Measurements from ENCODE around the gene CFAP69. TPM values are rescaled to one million over a fixed set of nuclear protein-coding genes. Genes with fewer than 3 reads are reported as not detected.
A peak's percentile ranks its signal among the peaks of the same experiment; 100 is the strongest.

Gene CFAP69
- total and polyA plus RNA-seq, 2 donors (not counting 1 experiment from before 2014, with no cell fraction given), result 0.10 to 0.15 TPM

DNA sequence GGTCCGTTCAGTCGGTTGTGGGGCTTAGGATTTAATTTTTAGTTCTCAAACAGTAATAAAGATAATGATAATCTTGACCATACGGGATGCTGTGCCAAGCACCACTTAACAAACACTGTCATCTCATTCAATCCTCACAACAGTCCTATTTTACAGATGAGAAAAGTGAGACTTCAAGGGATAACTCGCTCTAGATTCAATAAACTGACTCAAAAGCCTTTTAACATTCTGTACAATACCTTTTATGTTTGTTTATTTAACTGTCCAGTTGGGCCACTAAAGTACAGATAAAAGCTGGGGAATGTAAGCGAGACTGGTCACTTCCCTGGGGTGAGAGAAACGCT lies 437 bp upstream of the CFAP69 start:
- intact Hi-C loops (cut with micrococcal nuclease), result loop anchor here (10.0 kb wide), 1 partner anchor 350 kb away; the partner anchor contains the start of gene CDK14
- DNase-seq, result no peak
- H3K9me3 ChIP-seq (ENCODE audit: control extremely low read depth in 1 of 3, control insufficient read depth in 2 of 3, insufficient read depth in 1 of 3, low read length in 2 of 3), result no peaks in the 10 kb centered on the region
- peaks cover 16 to 20% of the 10 kb centered on the region in 2 donors for H3K4me1 ChIP-seq (ENCODE audit: control insufficient read depth in 2 of 2, insufficient read depth in 2 of 2, low read length in 2 of 2)
- peak overlapping the region; percentile 88 for H2AFZ ChIP-seq (ENCODE audit: insufficient read depth, low read depth, low read length, poor library complexity, severe bottlenecking)
- H3K36me3 ChIP-seq (replicated peaks in 1 of 2; ENCODE audit: control extremely low read depth in 1 of 2, control insufficient read depth in 1 of 2, extremely low read depth in 1 of 2, insufficient read depth in 2 of 2, low read length in 1 of 2), result no peaks in the 10 kb centered on the region
- WGBS (ENCODE audit: insufficient coverage), result 0% methylated on average over 1 of the region's 6 CpGs
- Mint-ChIP-seq H3K4me1 (peaks cover 28% of the 10 kb centered on the region), H3K9me3 (ENCODE audit: insufficient read depth) (no peaks in the 10 kb centered on the region), H3K27ac (peak overlapping the region; percentile 2), H3K4me3 (peak overlapping the region; percentile 91), H3K27me3 (peaks cover 41% of the 10 kb centered on the region)
- no peak for ATAC-seq (ENCODE audit: low read depth)
- ChIA-PET CTCF (no interaction called here), POLR2A (no interaction called here)
- no peaks in the 10 kb centered on the region for H4K20me1 ChIP-seq (ENCODE audit: control insufficient read depth, insufficient read depth, low read length, poor library complexity, severe bottlenecking)
- H3K4me3 ChIP-seq (ENCODE audit: control extremely low read depth in 1 of 5, extremely low read depth in 1 of 5, insufficient read depth in 1 of 5, low read depth in 2 of 5, low read length in 4 of 5), result peak overlapping the region; percentile 30 to 86 (median 69)
- peak overlapping the region; percentile 96 for H3K4me2 ChIP-seq (replicated peaks; ENCODE audit: low read depth, low read length, poor library complexity, severe bottlenecking)
- TF ChIP-seq, protein P1, sequence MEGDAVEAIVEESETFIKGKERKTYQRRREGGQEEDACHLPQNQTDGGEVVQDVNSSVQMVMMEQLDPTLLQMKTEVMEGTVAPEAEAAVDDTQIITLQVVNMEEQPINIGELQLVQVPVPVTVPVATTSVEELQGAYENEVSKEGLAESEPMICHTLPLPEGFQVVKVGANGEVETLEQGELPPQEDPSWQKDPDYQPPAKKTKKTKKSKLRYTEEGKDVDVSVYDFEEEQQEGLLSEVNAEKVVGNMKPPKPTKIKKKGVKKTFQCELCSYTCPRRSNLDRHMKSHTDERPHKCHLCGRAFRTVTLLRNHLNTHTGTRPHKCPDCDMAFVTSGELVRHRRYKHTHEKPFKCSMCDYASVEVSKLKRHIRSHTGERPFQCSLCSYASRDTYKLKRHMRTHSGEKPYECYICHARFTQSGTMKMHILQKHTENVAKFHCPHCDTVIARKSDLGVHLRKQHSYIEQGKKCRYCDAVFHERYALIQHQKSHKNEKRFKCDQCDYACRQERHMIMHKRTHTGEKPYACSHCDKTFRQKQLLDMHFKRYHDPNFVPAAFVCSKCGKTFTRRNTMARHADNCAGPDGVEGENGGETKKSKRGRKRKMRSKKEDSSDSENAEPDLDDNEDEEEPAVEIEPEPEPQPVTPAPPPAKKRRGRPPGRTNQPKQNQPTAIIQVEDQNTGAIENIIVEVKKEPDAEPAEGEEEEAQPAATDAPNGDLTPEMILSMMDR (IDR thresholded peaks at IDR 0.05), result no peak
- TF ChIP-seq EZH2 (IDR thresholded peaks at IDR 0.05; ENCODE audit: borderline replicate concordance, insufficient read depth, low read depth, low read length, poor library complexity, severe bottlenecking), result no peak
- no peaks in the 10 kb centered on the region for H3K79me2 ChIP-seq (ENCODE audit: control insufficient read depth, insufficient read depth, low read length)
- peak overlapping the region; percentile 93 for H3K9ac ChIP-seq (ENCODE audit: low read length)
- no peak overlapping the region for H3K27ac ChIP-seq (ENCODE audit: low read length in 2 of 2)
- H3K27me3 ChIP-seq (replicated peaks in 1 of 4; ENCODE audit: control extremely low read depth in 1 of 4, control insufficient read depth in 3 of 4, insufficient read depth in 4 of 4, low read length in 3 of 4), result peaks cover 0 to 31% (median 26%) of the 10 kb centered on the region in 4 experiments

DNA sequence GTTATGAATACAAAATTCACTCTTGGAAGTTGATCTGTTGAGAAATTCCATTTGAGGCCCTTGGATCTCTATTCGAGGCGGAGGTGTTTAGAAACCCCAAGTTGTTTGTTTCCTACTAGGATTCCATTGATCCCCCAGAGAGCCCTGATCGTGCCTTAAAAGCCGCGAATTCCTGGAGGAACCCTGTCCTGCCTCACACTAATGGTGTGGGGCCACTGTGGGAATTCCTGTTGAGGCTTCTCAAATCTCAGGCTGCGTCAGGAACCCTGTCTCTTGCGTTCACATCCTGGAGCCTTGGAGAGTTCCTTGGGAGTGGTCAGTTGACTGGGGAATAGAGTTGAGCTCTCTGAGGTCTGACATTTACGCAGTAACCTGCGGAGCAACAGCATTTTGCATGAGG lies 1.2 kb downstream of the CFAP69 start:
- H3K27ac Mint-ChIP-seq, result no peak overlapping the region
- POLR2A ChIA-PET, result no interaction called here
- H3K9ac ChIP-seq (ENCODE audit: low read length), result no peak overlapping the region
- H3K4me3 Mint-ChIP-seq, result peak overlapping the region; percentile 91
- no peaks in the 10 kb centered on the region for H4K20me1 ChIP-seq (ENCODE audit: control insufficient read depth, insufficient read depth, low read length, poor library complexity, severe bottlenecking)
- H3K36me3 ChIP-seq (replicated peaks in 1 of 2; ENCODE audit: control extremely low read depth in 1 of 2, control insufficient read depth in 1 of 2, extremely low read depth in 1 of 2, insufficient read depth in 2 of 2, low read length in 1 of 2), result no peaks in the 10 kb centered on the region
- no peaks in the 10 kb centered on the region for H3K9me3 Mint-ChIP-seq (ENCODE audit: insufficient read depth)
- H3K27ac ChIP-seq (ENCODE audit: low read length in 2 of 2), result no peak overlapping the region
- H3K4me2 ChIP-seq (replicated peaks; ENCODE audit: low read depth, low read length, poor library complexity, severe bottlenecking), result peak overlapping the region; percentile 96
- peaks cover 16 to 20% of the 10 kb centered on the region in 2 donors for H3K4me1 ChIP-seq (ENCODE audit: control insufficient read depth in 2 of 2, insufficient read depth in 2 of 2, low read length in 2 of 2)
- CTCF ChIA-PET, result interaction anchor here (0.6 kb wide), 1 partner anchor 59 kb away, joined by 3 read pairs; no protein-coding TSS in a partner anchor
- H3K79me2 ChIP-seq (ENCODE audit: control insufficient read depth, insufficient read depth, low read length), result no peaks in the 10 kb centered on the region
- ATAC-seq (ENCODE audit: low read depth) (no peak), DNase-seq (peak; percentile 8)
- no peaks in the 10 kb centered on the region for H3K9me3 ChIP-seq (ENCODE audit: control extremely low read depth in 1 of 3, control insufficient read depth in 2 of 3, insufficient read depth in 1 of 3, low read length in 2 of 3)
- peaks cover 50% of the 10 kb centered on the region for H3K27me3 Mint-ChIP-seq
- intact Hi-C loops (cut with micrococcal nuclease), result loop anchor here (5.0 to 10.0 kb wide), 2 partner anchors 156 to 349 kb away; partner anchors contain the start of genes CDK14 and CLDN12
- H2AFZ ChIP-seq (ENCODE audit: insufficient read depth, low read depth, low read length, poor library complexity, severe bottlenecking), result peak overlapping the region; percentile 88
- 44% methylated on average over 7 of the region's 9 CpGs for WGBS (ENCODE audit: insufficient coverage)
- peaks cover 28% of the 10 kb centered on the region for H3K4me1 Mint-ChIP-seq
- peak overlapping the region in 1 of 5 experiments; percentile 77 for H3K4me3 ChIP-seq (ENCODE audit: control extremely low read depth in 1 of 5, extremely low read depth in 1 of 5, insufficient read depth in 1 of 5, low read depth in 2 of 5, low read length in 4 of 5)
- TF ChIP-seq EZH2 (IDR thresholded peaks at IDR 0.05; ENCODE audit: borderline replicate concordance, insufficient read depth, low read depth, low read length, poor library complexity, severe bottlenecking), result no peak
- TF ChIP-seq, protein P1 (IDR thresholded peaks at IDR 0.05), result no peak
- peaks cover 0 to 30% (median 25%) of the 10 kb centered on the region in 4 experiments for H3K27me3 ChIP-seq (replicated peaks in 1 of 4; ENCODE audit: control extremely low read depth in 1 of 4, control insufficient read depth in 3 of 4, insufficient read depth in 4 of 4, low read length in 3 of 4)
